ELR (cell line): ENCODE data around the gene PELI1.
A peak's percentile ranks its signal among the peaks of the same experiment; 100 is the strongest.
"Not testable (repeated sequence)": the region's sequence is repeated elsewhere in the genome, so short reads cannot be mapped to it uniquely, and the experiment has no call there.

Experiments
- DNase-seq: peaks from one replicate; pipeline ENCODE4 v3.0.0-alpha.2; 2015; ENCODE audit warnings: low read depth

Gene PELI1

DNA sequence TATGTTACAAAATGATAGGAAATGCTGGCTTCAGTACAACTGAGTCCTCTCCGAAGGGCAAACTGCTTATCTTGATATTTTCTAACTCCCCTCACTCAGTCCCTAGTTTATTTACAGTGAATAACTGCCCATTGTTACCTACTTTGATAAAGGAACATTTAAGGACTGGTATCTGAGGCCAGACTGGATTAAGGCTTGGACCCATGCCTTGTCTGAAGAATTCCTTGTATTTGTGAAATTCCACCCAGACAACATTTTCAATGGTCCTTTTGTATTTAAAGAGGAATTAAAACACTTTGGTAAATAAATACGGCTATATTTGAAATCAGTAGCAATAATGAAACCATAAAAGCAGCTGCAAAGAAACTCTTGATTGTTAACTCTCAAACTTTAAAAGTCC, 58.3 kb downstream of the PELI1 start:
- DNase-seq = no peak

- DNase-seq = no peak
Measured at GRCh38 chr2:64081046-64081445, 63.2 kb downstream of the PELI1 start.

GRCh38 chr2:64080179-64080578, 64.0 kb downstream of the PELI1 start:
- no peak for DNase-seq

DNA sequence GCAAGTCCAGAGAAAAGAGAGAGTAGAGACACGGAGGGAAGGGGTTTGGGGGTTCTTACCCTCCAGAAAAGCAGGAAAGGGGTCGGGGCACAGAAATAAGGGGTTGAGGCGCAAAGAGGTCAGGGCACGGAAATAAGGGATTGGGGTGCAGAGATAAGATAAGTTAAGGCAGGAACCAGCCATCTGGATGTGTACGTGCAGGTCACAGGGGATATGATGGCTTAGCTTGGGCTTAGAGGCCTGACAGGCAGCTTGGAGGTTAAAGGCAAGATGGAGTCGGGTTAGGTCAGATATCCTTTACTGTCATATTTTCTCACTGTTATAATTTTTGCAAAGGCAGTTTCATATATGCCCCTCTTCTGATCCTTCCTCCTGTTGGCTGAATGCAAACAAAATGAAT, 64.5 kb downstream of the PELI1 start:
- not testable (repeated sequence) for DNase-seq

DNA sequence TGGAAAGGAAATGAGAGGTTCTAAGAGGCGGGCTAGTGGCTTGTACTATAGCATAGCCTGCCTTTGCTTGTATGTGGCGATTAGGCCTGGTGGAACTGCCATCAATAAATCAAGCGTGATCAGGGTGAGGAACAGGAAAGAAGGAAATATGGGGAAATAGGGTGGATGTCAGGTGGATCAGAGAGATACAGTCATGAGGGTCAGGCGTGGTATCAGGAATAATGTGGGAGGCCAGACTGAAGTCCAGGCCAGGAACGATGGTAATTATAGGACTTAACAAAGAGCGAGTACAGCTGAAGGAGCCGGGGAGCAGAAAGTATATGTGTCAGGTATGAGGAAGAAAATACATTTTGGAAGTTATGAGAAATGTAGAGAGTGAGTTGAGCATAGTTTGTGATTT, 67.4 kb downstream of the PELI1 start:
- DNase-seq = not testable (repeated sequence)

DNA sequence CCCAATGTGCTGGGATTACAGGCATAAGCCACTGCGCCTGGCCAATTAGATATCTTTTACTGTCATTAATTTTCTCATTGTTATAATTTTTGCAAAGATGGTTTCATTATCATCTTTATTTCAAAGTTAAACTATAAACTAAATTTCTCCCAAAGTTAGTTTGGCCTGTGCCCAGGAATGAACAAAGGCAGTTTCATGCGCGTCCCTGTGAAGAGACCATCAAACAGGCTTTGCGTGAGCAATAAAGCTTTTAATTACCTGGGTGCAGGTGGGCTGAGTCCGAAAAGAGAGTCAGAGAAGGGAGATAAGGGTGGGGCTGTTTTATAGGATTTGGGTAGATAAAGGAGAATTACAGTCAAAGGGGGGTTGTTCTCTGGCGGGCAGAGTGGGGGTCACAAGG, 69.6 kb downstream of the PELI1 start:
- DNase-seq = not testable (repeated sequence)

- DNase-seq = no peak
Measured at GRCh38 chr2:64067326-64067725, 76.9 kb downstream of the PELI1 start.

- DNase-seq = no peak
Measured at GRCh38 chr2:64065516-64065915, 78.7 kb downstream of the PELI1 start.

DNA sequence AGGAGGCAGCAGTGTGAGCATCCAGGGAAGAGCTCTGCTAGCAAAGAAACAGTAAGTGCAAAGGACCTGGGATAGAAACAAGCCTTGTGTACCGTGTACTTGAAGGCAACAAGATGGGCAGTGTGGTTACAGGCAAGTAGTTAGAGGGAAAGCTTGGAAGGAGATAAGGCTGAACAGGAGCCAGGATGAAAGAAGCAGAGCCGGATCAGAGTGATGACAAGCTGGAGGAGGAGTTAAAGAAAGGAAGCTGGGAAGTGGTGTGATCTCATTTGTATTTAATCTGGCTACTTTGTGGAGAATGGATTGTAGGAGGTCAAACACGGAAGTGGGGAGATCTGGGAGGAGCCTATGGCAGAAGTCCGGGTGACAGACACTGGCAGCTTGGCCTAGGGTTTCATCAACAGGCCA, 80.3 kb downstream of the PELI1 start:
- peak; percentile 23 for DNase-seq

GRCh38 chr2:64063454-64063853, 80.8 kb downstream of the PELI1 start:
- no peak for DNase-seq

DNA sequence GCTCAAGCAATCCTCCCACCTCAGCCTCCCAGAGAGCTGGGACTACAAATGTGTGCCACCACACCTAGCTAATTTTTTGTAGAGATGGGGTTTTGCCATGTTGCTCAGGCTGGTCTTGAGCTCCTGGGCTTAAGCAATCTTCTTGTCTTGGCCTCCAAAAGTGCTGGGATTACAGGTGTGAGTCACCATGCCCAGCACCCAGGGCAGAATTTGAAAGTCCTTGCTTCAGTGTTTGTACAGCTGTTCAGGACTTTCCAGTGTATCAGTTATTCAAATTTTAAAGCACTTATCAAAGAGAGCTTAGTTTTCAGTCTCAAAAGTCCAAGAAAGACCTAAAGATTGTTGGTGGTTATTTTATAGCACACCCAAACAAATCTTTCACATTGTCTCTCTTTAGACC, 81.4 kb downstream of the PELI1 start:
- DNase-seq = peak; percentile 40

DNA sequence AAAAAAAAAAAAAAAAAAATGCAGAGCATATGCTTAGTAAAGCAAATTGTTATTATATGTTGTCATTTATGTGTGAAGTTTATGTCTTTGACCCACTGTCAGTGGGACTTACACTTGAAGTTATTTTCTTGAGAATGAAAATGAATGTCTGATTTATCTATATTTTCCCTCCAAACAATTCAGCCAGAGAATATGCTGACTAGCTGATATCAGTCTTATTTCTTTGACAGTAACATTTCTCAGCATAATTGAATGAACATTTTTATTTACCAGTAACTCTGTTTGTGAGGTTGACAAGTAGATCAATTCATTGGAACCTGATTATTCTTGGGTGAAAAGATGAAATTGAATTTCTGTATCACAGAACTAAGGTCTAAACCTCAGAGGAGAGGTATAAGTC, 85.0 kb downstream of the PELI1 start:
- no peak for DNase-seq

DNA sequence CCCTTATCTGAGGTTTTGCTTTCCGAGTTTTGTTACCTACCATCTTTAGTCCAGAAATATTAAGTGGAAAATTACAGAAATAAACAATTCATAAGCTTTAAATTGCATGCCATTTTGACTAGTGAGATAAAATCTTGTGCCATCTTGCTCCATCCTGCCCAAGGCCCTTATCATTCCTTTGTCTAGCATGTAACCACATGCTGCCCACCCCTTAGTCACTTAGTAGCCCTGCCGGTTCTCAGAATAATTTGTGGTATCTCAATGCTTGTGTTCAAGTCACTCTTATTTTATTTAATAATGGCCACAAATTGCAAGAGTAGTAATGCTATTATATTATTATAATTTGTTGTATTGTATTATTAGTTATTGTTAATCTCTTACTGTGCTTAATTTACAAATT, 88.2 kb downstream of the PELI1 start:
- DNase-seq = no peak

DNA sequence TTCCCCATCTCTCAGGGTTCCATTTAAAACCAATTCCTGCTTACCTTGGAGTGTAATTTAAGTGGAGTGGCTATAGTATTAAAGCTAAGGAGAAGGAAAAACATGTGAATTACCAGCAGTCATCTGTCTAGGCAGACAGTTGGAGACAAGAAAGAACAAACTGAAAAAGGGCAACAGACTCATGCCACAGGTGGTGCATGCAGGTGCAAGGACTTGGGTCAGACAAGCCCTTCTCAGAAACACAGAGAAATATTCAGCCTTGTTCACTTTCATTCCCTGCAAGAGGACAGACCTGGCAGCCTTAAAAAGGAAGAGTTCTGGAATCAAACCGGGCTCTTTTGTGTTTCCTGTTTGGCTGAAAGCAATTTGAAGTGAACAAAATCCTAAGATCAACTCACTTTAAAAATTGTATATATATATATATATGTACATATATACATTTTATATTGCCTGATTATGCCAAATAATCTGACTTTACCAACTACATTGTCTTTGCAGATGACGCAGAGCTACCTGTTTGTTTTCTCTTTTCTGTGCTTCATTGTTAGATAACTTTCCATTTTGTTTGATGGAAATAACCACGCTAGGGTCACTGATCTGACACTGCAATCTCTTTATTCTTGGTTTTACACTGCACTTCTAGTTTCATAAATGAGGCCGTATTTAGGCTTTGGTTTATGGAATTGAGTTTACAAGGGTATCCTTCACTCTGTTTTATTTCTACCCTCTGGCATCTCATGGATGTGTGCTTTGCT, 89.9 kb downstream of the PELI1 start:
- no peak for DNase-seq

DNA sequence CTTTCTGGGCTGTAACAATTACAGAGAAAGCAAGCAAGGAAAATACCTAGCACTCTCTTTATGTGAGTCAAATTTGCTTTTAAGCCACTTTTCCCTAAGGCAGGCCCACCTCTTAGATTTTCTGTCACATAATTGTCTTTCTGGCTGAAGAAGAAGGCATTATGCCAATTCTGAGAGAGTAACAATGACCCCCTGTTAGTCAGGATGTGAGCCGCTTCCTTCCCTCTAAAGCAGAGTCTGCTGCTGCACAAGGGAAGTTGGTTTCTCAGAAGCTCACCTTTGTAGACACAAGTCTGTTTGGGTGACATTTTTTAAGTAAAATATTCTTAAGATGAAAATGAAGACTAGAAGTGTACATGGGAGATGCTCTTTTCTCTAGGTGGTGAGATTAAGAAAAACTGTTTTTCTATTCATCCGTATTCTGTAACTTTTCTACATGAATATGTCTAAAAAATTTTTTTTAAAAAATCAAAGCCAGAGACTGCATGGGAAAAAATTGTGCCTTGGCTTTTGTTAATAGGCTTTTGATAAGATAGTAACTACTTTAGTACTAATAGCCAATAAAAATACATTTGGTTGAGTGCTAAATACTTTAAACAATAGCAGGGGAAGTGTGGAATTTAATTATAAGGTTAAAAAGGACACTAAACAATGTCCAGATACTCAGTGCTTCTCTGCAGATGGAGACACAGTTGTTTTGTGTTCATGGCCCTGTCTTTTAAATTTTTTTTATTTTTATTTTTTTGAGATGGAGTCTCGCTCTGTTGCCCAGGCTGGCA, 91.6 kb downstream of the PELI1 start:
- DNase-seq = peak; percentile 26

DNA sequence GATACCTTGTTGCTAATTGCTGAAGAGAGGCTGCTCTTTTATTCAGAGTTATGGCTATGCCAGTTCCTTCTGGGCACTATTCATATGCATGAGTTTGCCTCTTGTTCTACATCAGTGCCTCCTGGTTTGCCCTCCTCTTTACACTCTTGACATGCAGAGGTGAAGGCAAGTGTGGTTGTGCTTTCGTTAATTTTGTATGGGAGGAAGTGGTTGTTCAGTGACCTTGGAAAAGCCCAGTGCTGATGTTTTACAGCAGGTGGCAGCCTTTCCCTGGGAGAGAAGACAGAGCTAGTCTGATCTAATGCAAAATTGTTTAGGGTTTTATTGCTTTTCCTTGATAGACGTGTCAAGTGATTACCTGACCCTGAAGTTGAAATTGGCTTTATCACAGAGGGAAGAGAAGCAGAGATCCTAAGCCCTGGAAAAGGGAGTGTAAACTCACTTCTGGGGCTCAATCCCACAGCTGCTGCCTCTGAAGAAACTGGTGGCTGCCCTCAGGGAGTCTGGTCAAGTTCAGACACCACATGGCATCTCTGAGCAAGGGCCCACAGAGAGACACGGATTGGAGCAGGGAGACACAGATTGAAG, 94.5 kb downstream of the PELI1 start:
- DNase-seq = peak; percentile 77

GRCh38 chr2:64045938-64046337, 98.3 kb downstream of the PELI1 start:
- DNase-seq = no peak
